ACHN (cell line): Measurements from ENCODE around the gene OR13C9.
"Not testable (repeated sequence)": the region's sequence is repeated elsewhere in the genome, so short reads cannot be mapped to it uniquely, and the experiment has no call there.

ENCODE experiments used
- DNase-seq: peaks from one replicate; pipeline ENCODE4 v3.0.0-alpha.2; 2015
- in situ Hi-C: cut with HindIII; loops from 2 replicates; pipeline ENCODE4 v1.10.0; 2017; ENCODE audit warnings: low sequenced_read_pairs, low pct_ligation_motif_present, low pct_unique_long_range_greater_than_20kb

OR13C9 gene

DNA sequence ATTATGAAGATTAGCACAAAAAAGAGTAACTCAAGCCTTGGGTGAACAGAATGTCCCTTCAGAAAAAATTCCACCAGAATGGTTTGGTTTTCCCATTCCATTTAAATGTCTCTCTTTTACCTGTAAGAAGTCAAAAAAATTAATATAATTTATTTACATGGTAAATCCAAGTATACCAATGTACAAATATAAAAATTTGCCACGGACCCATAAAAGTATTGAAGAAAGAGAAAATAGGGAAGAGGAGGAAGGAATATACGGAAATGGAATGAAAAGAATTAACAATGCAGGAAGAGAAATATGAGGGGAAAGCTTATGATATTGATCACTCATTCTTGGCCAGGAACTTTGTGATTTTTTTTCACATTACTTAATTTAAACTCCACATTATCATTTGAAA lies at the start of gene OR13C9:
Gene OR13C9 (minus strand): TSS at position 101 of the 400 bp plus-strand sequence. CDS start 0 bp downstream, at position 101.
- in situ Hi-C loops: no loop called here
- no peak for DNase-seq

DNA sequence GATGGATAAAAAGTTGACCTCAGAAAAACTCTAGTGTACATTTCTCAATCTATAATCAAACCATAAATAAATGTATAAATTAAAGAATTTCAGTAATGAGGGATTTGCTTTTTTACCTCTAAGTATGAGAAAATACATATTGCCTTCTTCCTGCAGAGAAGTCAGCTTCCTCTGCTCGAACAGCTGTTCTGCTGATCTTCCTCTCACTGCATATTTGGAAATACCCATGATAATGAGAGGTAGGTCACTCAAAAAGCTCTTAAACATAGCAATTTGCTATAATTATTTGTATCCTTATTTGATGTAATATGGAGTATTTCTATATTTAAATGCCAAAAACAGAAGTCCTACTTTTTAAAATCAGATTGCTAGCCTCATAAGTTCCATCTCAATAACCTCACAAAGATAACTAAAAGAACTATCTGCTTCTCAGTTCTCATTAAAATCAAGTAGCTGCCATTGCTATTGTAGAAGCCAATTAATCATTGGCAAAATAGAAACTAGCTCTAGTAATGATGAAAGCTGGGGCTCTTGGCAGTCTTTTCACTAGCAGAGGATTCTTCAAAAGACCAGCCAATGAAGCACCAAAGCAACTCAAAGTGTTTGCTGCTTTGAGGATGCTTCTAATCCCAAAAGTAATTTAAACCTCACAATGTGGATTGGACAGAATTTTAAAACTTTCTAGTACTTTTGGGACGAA lies 40.6 kb upstream of the OR13C9 start:
- DNase-seq: no peak
- in situ Hi-C loops: no loop called here

DNA sequence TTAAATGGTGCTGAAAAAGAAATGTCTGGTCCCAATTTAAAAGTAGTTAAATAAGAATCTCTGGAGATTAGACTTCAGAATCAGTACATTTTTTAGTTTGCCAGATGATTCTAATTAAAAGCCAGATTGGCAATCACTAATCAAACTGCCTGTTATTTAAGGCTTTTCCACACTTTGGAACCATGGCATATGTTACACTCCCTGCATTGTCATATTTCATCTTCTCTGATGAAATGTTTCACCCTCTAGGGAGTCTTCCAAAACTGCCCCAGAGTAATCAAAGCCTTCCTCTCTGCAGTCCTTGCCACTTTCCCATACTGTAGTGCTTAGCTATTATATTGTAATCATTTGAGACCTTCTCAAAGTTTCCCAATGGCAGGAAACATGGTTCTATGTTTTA lies 17.5 kb upstream of the OR13C9 start:
- in situ Hi-C loops: no loop called here

DNA sequence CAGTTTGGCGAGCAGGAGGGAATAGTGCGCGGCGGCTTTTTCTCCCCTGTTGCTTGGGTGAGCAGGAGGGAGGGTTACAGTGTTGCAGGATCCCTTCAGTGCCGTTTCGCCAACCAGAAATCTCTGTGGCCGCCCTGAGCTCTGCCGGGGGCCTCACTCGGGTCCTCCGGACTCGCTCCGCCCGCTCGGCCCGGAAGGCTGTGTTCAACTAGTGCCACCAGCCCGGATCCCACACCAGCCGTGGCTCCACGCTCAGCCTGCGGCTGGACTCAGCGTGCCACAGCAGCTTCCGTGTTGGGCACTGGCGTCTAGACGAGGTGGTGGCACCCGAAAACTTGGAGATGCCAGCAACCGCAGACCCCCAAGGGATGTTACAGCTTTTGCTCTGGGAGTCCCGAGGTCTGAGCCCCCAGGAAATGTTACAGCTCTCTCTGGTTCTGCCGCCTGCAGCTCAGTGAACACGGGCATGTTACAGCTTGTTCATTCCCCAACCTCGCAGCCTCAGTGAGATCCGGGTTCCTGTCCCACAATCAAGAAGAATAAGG lies 16.0 kb upstream of the OR13C9 start:
- DNase-seq: no peak
- in situ Hi-C loops: no loop called here

More for the DNA sequence above, 17.5 kb upstream of the OR13C9 start:
- no peak for DNase-seq

DNA sequence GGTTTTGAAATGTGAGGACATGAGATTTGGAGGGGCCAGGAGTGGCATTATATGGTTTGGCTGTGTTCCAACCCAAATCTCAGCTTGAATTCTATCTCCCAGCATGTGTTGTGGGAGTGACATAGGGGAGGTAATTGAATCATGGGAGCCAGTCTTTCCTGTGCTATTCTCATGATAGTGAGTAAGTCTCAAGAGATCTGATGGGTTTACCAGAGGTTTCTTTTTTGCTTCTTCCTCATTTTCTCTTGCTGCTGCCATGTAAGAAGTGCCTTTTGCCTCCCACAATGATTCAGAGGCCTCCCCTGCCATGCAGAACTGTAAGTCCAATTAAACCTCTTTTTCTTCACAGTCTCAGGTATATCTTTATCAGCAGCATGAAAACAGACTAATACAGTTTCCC lies 8.0 kb upstream of the OR13C9 start:
- not testable (repeated sequence) for DNase-seq

DNA sequence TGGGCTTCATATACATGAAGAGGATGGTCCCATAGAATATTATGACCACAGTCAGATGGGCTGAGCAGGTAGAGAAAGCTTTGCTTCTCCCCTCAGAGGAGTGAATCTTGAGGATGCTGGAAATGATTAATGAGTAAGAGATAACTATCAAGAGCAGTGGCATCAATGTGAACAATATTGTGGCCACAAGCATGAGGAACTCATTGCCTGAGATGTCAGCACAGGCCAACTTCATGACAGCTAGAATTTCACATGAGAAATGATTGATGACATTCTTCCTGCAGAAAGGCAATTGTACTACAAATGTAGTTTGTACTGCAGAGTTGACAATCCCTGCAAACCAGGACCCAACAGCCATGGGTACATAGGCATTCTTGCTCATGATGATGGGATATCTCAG lies 586 bp downstream of the OR13C9 start:
- no peak for DNase-seq
- in situ Hi-C loops: no loop called here

More for the DNA sequence above, 8.0 kb upstream of the OR13C9 start:
- in situ Hi-C loops: not testable (repeated sequence)

DNA sequence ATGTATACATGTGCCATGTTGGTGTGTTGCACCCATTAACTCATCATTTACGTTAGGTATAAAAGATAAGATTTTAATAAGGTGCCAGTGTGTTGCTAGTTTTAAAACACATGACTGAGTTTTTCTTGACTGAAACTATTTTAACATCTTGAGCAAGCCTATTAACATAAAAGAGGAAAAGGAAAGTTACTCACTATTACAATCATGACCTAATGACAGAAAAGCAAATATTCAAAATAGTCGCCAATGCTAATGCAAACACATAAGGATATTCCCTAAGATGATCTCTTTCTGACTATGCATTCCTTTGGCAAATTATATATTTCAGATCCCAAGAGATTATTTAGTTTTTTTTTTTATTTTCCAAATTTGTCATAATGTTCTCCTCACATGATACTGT lies 6.8 kb downstream of the OR13C9 start:
- in situ Hi-C loops: no loop called here
- DNase-seq: no peak

DNA sequence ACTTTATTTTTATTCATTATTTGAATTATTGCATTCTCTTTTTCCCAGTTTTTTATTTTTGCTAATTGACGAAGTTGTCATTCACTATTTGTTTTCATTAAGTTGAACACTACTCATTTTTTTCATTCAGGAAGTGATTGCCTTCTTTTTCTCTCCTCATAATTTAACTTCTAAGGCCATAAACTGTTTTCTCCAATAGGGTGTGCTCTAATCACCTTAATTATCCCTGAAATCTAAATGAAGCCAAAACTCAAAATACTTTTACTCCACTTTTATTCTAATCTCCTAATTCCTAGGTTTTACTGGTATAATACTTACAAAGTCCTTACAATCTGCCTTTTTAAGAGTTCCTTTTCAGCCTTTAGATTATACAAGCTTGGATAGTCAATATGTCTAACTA lies 9.7 kb downstream of the OR13C9 start:
- in situ Hi-C loops: no loop called here
- no peak for DNase-seq

DNA sequence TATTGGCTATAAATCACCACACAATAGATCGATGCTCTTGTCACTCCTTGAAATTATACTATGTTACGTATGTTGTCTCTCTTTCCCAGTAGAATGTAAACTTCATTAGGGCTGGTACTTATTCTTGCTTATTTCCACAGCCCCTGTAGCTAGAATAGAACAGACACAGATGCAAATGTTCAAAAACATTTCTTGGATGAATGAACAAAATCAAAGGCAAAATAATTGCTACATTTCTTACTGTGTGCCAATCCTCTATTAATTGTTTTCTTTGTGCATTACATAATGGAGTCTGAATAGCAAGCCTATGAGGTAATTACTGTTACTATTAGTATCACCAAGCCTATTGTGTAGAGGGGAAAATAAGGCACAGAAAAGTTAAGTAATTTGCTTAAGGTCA lies 11.9 kb downstream of the OR13C9 start:
- no peak for DNase-seq
- in situ Hi-C loops: no loop called here

- DNase-seq, in situ Hi-C loops: not testable (repeated sequence)
Measured at GRCh38 chr9:104605527-104605926, 12.5 kb downstream of the OR13C9 start, which contains the start of gene OR13C2. TSS of gene OR13C2 (minus strand) at chr9:104605627. CDS start at chr9:104605627, 0 bp downstream.

- in situ Hi-C loops: no loop called here
- DNase-seq: no peak
Measured at GRCh38 chr9:104604801-104605200, 13.2 kb downstream of the OR13C9 start.

GRCh38 chr9:104599313-104599712 lies 18.7 kb downstream of the OR13C9 start, which contains the start of gene OR13C5:
TSS of gene OR13C5 (minus strand) at chr9:104599413. CDS start at chr9:104599413, 0 bp downstream.
- DNase-seq, in situ Hi-C loops: not testable (repeated sequence)

- in situ Hi-C loops, DNase-seq: not testable (repeated sequence)
Measured at GRCh38 chr9:104598749-104599148, 19.3 kb downstream of the OR13C9 start.

DNA sequence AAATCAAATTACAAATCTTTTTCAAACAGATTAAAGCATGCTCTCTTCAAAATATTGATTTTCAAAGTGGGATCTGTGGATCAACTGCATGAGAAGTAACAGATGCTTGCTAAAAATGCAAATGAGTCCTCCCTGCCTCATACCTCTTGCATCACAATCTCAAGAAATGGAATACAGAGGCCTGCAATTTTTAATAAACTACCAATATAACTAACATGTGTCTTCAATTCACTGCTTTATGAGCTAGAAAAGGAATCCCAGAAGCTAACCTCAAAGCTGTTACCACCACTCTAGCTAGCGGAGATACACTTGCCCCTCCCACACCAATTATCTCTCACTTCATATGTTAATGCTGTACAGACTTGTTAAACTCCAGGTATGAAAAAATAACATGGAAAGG lies 28.4 kb downstream of the OR13C9 start:
- in situ Hi-C loops: no loop called here
- no peak for DNase-seq

DNA sequence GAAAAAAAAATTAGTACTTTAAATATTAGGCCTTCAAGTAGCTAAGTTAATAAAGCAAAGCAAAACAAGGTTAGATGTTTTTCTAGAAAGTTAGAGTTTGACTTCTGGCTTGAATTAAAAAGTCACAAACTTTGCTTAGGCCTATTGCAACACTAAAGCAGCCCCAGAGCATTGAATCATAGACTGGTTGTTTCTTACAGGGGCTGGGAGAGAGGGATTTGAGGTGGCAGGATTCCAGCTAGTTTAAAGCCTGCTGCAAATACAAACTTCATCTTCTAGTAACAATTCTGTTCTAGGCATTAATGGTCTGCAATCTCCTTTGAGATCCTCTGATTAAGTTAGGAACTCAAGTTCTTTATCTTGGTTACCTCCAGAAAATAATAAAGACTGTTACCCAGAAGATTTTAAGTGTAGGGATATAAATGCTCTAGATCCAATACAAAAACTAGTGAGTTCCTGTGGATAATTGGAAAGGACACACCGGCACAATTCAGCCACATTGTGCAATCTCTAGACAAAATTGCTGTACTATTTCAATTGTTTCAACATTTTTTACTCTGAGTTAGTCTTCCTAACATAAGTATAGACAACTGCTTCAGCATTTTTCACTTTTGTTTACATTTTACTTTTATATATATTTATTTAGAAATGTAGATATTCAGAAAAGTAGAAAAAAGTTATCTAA lies 31.4 kb downstream of the OR13C9 start:
- DNase-seq: no peak
- in situ Hi-C loops: no loop called here

- in situ Hi-C loops: no loop called here
- no peak for DNase-seq
Measured at GRCh38 chr9:104580562-104580961, 37.4 kb downstream of the OR13C9 start.

GRCh38 chr9:104577263-104577662 lies 40.7 kb downstream of the OR13C9 start:
- DNase-seq: no peak
- in situ Hi-C loops: no loop called here

DNA sequence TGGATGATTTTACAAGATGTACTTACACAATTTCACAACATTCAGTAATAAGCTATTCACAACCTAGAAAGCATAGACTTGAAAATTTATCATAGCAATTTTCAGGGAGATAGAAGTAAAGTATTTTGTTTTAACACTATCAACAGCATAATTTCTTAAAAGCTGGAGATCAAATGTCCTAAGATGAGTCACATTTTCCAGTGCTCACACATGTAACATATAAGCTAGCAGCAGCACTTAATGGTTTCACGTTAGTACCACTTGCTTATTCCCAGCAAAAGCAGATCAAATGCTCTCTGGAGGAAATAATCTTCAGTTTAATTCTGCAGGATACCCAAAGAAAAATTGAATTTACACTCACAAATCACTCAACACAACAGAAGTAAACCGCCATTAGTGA lies 42.5 kb downstream of the OR13C9 start:
- in situ Hi-C loops: no loop called here
- DNase-seq: no peak

GRCh38 chr9:104572612-104573011 lies 45.4 kb downstream of the OR13C9 start:
- DNase-seq: no peak
- in situ Hi-C loops: no loop called here

DNA sequence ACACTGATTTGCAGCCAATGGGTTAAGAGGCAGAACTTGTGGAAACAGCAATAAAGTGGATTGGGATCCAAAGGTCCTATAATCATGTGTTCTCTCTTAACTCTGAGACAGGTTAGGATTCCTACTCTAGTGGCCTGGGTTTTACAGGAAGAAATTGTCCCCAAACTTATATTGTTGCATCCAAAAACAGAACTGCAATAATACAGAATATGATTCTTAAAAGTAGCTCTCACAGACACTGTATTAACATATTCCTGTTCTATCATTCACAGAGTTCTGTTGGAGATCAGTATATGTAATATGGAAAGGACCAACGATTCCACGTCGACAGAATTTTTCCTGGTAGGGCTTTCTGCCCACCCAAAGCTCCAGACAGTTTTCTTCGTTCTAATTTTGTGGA lies 49.1 kb downstream of the OR13C9 start, which contains the start of gene OR13C8:
Gene OR13C8 (plus strand): TSS at position 301 of the 400 bp plus-strand sequence. CDS start 0 bp downstream, at position 301.
- in situ Hi-C loops: no loop called here
- no peak for DNase-seq
